ENCODE measurements around the gene B3GALT2.

B3GALT2 gene

DNA sequence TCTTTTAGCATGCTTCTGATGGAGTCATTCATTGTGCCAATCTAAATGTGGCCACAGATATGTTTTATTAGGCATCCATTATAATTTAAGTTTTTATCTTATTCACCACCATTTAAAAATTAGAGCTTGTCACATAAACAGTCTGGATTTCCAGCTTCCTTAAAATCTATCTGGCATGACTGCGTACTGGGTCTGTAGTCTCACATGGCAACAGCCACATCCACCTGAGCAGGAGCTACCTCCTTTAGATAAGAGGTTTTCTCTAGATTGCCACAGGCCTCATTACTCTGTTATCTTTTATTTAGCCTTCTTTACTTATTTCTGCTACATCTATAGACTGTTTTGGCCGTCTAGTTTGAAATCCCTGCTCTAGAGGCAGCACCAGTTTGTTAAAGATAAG, 29.1 kb downstream of the B3GALT2 start:
- TF ChIP-seq POLR2A (IDR thresholded peaks at IDR 0.05; ENCODE audit: extremely low read depth, insufficient read length) (no peak), MYC (IDR thresholded peaks at IDR 0.05; ENCODE audit: low read depth, low read length) (no peak), CTCF (IDR thresholded peaks at IDR 0.05; ENCODE audit: low read depth, low read length) (no peak), MAX (IDR thresholded peaks at IDR 0.05; ENCODE audit: low read depth, low read length) (no peak)
- H3K4me3 ChIP-seq (ENCODE audit: low read depth, low read length) = no peak overlapping the region
- DNase-seq (ENCODE audit: low read depth) = no peak

GRCh38 chr1:193156822-193157142, 29.6 kb downstream of the B3GALT2 start:
- no peak for DNase-seq (ENCODE audit: low read depth)
- TF ChIP-seq CTCF (IDR thresholded peaks at IDR 0.05; ENCODE audit: low read depth, low read length) = no peak
- no peak for TF ChIP-seq MYC (IDR thresholded peaks at IDR 0.05; ENCODE audit: low read depth, low read length)
- TF ChIP-seq MAX (IDR thresholded peaks at IDR 0.05; ENCODE audit: low read depth, low read length) = no peak
- no peak for TF ChIP-seq POLR2A (IDR thresholded peaks at IDR 0.05; ENCODE audit: extremely low read depth, insufficient read length)

DNA sequence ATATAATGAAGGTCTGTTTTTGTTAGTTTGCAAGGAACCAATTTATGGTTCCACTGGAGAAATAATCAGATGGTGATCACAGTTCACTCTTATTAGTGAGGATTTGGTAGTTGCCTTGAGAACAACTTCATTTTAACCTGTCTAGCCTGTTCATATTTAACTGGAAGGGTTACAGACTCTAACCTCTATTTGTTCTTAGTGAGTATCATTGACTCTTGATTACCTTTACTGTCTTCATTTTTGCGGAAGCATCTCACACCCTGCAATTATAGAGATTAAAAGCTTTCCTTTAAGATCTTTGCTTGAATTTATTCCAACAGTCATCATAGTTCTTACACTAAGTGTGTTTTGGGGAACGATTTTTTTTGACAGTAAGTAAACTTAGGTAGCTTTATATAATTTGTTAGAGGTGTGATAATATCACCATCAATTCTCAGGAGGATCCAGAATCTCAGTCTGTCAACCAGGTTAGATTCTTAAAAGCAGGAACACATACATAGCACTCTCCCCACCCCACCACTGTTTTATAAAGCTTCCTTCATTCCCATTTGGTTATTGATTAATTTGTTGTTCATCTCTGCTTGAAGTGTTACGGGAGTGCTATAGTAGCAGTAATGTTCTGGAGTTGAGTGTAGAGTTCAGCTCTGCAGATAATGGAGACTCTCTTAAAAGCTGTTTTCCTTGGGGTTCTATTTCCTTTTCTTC, 30.1 kb downstream of the B3GALT2 start:
- TF ChIP-seq POLR2A (IDR thresholded peaks at IDR 0.05; ENCODE audit: extremely low read depth, insufficient read length) = no peak
- TF ChIP-seq MAX (IDR thresholded peaks at IDR 0.05; ENCODE audit: low read depth, low read length) = no peak
- no peak for TF ChIP-seq MYC (IDR thresholded peaks at IDR 0.05; ENCODE audit: low read depth, low read length)
- no peak for TF ChIP-seq CTCF (IDR thresholded peaks at IDR 0.05; ENCODE audit: low read depth, low read length)
- DNase-seq (ENCODE audit: low read depth) = no peak

More at GRCh38 chr1:193156822-193157142, 29.6 kb downstream of the B3GALT2 start:
- no peak overlapping the region for H3K4me3 ChIP-seq (ENCODE audit: low read depth, low read length)

GRCh38 chr1:193144999-193145398, 41.4 kb downstream of the B3GALT2 start:
- DNase-seq (ENCODE audit: low read depth) = no peak
- H3K4me3 ChIP-seq (ENCODE audit: low read depth, low read length) = no peak overlapping the region
- TF ChIP-seq MAX (IDR thresholded peaks at IDR 0.05; ENCODE audit: low read depth, low read length) (no peak), POLR2A (IDR thresholded peaks at IDR 0.05; ENCODE audit: extremely low read depth, insufficient read length) (no peak), MYC (IDR thresholded peaks at IDR 0.05; ENCODE audit: low read depth, low read length) (no peak), CTCF (IDR thresholded peaks at IDR 0.05; ENCODE audit: low read depth, low read length) (no peak)

More for the DNA sequence above, 30.1 kb downstream of the B3GALT2 start:
- H3K4me3 ChIP-seq (ENCODE audit: low read depth, low read length) = no peak overlapping the region

DNA sequence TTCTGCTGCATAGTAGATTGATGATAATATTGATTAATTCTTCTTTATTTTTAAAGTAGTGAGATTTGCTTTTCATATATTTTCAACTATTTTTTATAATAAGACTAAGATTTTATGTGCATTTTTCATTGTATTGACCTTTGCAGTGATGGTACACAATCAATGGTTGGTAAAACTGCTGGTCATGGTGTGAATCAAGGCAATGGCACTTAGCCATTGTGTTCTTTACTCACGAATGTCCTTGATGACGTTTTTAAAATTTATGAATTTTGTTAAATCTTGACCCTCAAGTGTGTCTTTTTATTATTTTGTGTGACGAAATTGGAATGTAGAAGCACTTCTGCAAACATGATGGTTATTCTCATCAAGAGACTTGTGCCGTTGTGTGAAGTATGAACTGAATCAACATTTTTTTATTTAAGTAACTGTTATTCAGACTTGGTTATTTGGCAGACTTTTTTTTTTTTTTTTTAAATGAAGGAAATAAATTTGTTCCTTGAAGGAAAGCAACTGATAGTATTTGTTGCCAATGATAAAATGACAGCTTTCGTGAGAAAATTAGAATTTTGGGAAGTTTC, 42.0 kb downstream of the B3GALT2 start:
- H3K4me3 ChIP-seq (ENCODE audit: low read depth, low read length) = no peak overlapping the region
- no peak for DNase-seq (ENCODE audit: low read depth)
- TF ChIP-seq MYC (IDR thresholded peaks at IDR 0.05; ENCODE audit: low read depth, low read length) (no peak), MAX (IDR thresholded peaks at IDR 0.05; ENCODE audit: low read depth, low read length) (no peak), CTCF (IDR thresholded peaks at IDR 0.05; ENCODE audit: low read depth, low read length) (no peak), POLR2A (IDR thresholded peaks at IDR 0.05; ENCODE audit: extremely low read depth, insufficient read length) (no peak)
